ENCODE results near the gene SEMA3D.

DNA sequence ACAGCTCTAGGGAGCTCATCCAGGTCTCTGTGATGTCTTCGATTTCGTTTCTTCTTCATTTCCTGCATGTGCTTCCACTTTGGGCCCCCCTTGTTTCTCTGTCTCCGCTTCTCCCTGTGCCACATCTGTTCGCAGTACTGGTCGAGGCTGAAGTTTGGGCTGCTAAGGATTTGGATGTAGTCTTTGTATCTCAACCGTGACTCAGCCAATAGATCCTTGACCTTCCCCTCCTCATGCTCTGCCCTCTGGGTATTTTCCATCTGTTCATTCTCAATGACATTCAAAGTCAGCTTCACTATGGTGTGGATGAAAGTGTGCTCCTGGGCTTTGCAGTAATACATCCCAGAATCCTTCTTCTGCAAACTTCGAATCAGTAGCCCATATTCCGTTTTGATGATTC lies 187.4 kb downstream of the SEMA3D start:
- TF ChIP-seq CTCF (IDR thresholded peaks at IDR 0.05; ENCODE audit: poor library complexity, severe bottlenecking) (no peak), EP300 (conservative IDR thresholded peaks at IDR 0.05; ENCODE audit: poor library complexity, severe bottlenecking) (no peak), TAF1 (IDR thresholded peaks at IDR 0.05; ENCODE audit: low read depth) (no peak), REST (IDR thresholded peaks at IDR 0.05; ENCODE audit: borderline replicate concordance) (no peak), MXI1 (conservative IDR thresholded peaks at IDR 0.05; ENCODE audit: poor library complexity, severe bottlenecking) (no peak)

All from neural cell (in vitro differentiated cells).